Spleen (tissue), 11 donors: ENCODE results near the gene UROC1. TPM values are rescaled to one million over a fixed set of nuclear protein-coding genes. Genes with fewer than 3 reads are reported as not detected.

ENCODE experiments used
- DNase-seq: peaks from one replicate; pipeline ENCODE4 v3.0.0-alpha.2; 2020
- H3K27ac ChIP-seq, 8 donors: fragments of 200-600 bp; sonication (generic) in 7 of 8; 1 replicate in 4 of 8; 2 replicates in 4 of 8; pipeline versions ENCODE4 v1.5.0 to v1.8.0; 2016 to 2021; ENCODE audit warnings: inconsistent platforms in 4 of 8, mild to moderate bottlenecking in 4 of 8, moderate library complexity in 1 of 8
- H3K27me3 ChIP-seq, 7 donors: fragments of 200-600 bp; sonication (generic) in 6 of 7; replicated peaks in 1 of 7; 1 replicate in 4 of 7; 2 replicates in 3 of 7; pipeline versions ENCODE4 v1.5.0 to v1.8.0; 2016 to 2021; ENCODE audit warnings: inconsistent platforms in 3 of 7, mild to moderate bottlenecking in 1 of 7
- H3K36me3 ChIP-seq, 6 donors: fragments of 200-600 bp; sonication (generic) in 5 of 6; 1 replicate in 4 of 6; 2 replicates in 2 of 6; pipeline versions ENCODE4 v1.5.0 to v1.8.0; 2016 to 2021; ENCODE audit warnings: inconsistent platforms in 2 of 6
- H3K4me1 ChIP-seq, 6 donors: fragments of 200-600 bp; sonication (generic) in 5 of 6; 1 replicate in 3 of 6; 2 replicates in 3 of 6; pipeline versions ENCODE4 v1.5.0 to v1.8.0; 2016 to 2021; ENCODE audit warnings: inconsistent platforms in 3 of 6
- H3K4me3 ChIP-seq, 8 donors: fragments of 200-600 bp; sonication (generic) in 7 of 8; 1 replicate in 4 of 8; 2 replicates in 4 of 8; pipeline versions ENCODE4 v1.5.0 to v1.8.0; 2016 to 2021; ENCODE audit warnings: inconsistent platforms in 4 of 8, mild to moderate bottlenecking in 4 of 8, moderate library complexity in 2 of 8
- H3K9me3 ChIP-seq, 8 donors: fragments of 200-600 bp; sonication (generic) in 7 of 8; 1 replicate in 4 of 8; 2 replicates in 4 of 8; pipeline versions ENCODE4 v1.5.0 to v1.8.0; 2016 to 2021; ENCODE audit warnings: inconsistent platforms in 4 of 8
- POLR2A ChIP-seq, 3 donors: fragments of 450-650 bp; IDR thresholded peaks; one replicate each; pipeline ENCODE4 v1.5.1; 2017; ENCODE audit warnings: antibody characterized with exemption in 3 of 3, mild to moderate bottlenecking in 1 of 3
- POLR2AphosphoS5 ChIP-seq, 3 donors: sonication (generic); formaldehyde crosslinking; IDR thresholded peaks; one replicate each; pipeline ENCODE4 v1.5.1; 2017; ENCODE audit warnings: antibody characterized with exemption in 3 of 3
- WGBS, 5 donors: extraction: QIAGEN DNeasy Blood & Tissue Kit in 3 of 5; methylation state at CpG; one replicate each; pipeline versions ENCODE4 v1.1.5 to v1.1.7; 2013 to 2018; 5-methylcytosine and 5-hydroxymethylcytosine counted together
- intact Hi-C: fragments of 100-400 bp; cut with DNase I; formaldehyde crosslinking; loops from one replicate; pipeline ENCODE4 v1.15.0; 2023; ENCODE audit warnings: low total_unique reads
- polyA plus RNA-seq, 3 donors: library from polyadenylated mRNA; stranded (reverse); fragments of 200-250 nt; gene quantifications; one replicate each; pipeline ENCODE4 v1.2.1, GENCODE V29; 2013
- total RNA-seq, 7 donors: library from RNA; depleted of rRNA in 3 of 7; stranded (reverse); fragments of >200 nt in 3 of 7; fragmentation: NEBNext Ultra II Directional in 4 of 7; extraction: Animal tissue kit (Norgen Biotek cat#: 25700) in 4 of 7; gene quantifications; one replicate each; pipeline versions ENCODE4 v1.1.0 to v1.2.1, GENCODE V29; 2016 to 2021
- TF ChIP-seq, protein P1 (sequence below), 11 experiments: fragments of 200-600 bp in 7 of 11; fragments of 450-650 bp in 4 of 11; sonication (generic) in 4 of 11; IDR thresholded peaks in 8 of 11; conservative IDR thresholded peaks in 3 of 11; 1 replicate in 7 of 11; 2 replicates in 4 of 11; pipeline versions ENCODE4 v1.4.0 to v1.8.0; 2016 to 2021; ENCODE audit warnings: antibody characterized with exemption in 11 of 11, inconsistent platforms in 4 of 11, mild to moderate bottlenecking in 1 of 11
- donor health status: healthy with polysubstance abuse.
- donor health status: DM: no; HTN: no; CAD: no; lungs with moderate emphysema.
- donor health status: DM: no; HTN: no; CAD: no.
- donor health status: Bipolar disorder and iron deficiency.
- donor health status: healthy.
- donor health status: DM: no; HTN: no; CAD: no.
- donor health status: DM: yes; HTN: yes; CAD: no.

Gene UROC1
- total and polyA plus RNA-seq, 10 donors = 0.02 to 0.16 (median 0.03) TPM; not detected in 6

DNA sequence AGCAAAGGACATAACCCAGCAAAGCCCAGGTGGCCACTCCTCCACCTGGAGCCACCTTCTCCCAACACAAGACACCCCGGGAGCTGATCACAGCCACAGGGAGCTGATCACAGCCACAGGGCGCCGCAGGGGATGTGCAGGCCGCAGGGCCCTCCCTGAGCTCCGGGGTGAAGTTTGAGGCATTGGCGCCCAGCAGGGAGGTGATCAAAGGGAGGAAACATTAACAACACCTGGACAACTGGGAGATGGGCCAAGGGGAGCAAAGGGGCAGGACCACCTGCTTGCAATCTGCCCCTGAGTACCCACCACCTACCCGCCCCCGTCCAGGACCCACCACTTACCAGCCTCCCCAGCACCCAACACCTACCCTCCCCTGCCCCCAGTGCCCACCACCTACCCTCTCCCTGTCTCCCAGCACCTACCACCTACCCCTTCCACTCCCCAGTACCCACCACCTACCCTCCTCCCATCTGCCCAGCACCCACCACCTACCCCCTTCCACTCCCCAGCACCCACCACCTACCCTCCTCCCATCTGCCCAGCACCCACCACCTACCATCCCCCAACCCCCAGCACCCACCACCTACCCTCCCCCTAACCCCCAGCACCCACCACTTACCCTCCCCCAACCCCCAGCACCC is 2.4 kb downstream of the UROC1 start:
- Histone ChIP-seq H3K9me3 (no peaks in the 10 kb centered on the region), H3K27ac (no peak overlapping the region), H3K4me1 (no peaks in the 10 kb centered on the region), H3K27me3 (peaks cover 0 to 17% (median 0%) of the 10 kb centered on the region in 7 donors), H3K36me3 (no peaks in the 10 kb centered on the region), H3K4me3 (no peak overlapping the region)
- intact Hi-C loops = no loop called here
- no peak for TF ChIP-seq POLR2A (IDR thresholded peaks at IDR 0.05)
- TF ChIP-seq, protein P1, sequence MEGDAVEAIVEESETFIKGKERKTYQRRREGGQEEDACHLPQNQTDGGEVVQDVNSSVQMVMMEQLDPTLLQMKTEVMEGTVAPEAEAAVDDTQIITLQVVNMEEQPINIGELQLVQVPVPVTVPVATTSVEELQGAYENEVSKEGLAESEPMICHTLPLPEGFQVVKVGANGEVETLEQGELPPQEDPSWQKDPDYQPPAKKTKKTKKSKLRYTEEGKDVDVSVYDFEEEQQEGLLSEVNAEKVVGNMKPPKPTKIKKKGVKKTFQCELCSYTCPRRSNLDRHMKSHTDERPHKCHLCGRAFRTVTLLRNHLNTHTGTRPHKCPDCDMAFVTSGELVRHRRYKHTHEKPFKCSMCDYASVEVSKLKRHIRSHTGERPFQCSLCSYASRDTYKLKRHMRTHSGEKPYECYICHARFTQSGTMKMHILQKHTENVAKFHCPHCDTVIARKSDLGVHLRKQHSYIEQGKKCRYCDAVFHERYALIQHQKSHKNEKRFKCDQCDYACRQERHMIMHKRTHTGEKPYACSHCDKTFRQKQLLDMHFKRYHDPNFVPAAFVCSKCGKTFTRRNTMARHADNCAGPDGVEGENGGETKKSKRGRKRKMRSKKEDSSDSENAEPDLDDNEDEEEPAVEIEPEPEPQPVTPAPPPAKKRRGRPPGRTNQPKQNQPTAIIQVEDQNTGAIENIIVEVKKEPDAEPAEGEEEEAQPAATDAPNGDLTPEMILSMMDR (IDR thresholded peaks at IDR 0.05 in 8 of 11, conservative IDR thresholded peaks at IDR 0.05 in 3 of 11) = no peak
- TF ChIP-seq POLR2AphosphoS5 (IDR thresholded peaks at IDR 0.05) = no peak
- peak; percentile 67 for DNase-seq
- WGBS, 5 donors = 84 to 95% (median 89%) methylated on average over 7 to 8 of the region's 8 CpGs

GRCh38 chr3:126514161-126514560 is 3.4 kb downstream of the UROC1 start:
- Histone ChIP-seq H3K9me3 (no peaks in the 10 kb centered on the region), H3K27me3 (peaks cover 0 to 17% (median 0%) of the 10 kb centered on the region in 7 donors), H3K27ac (no peak overlapping the region), H3K4me1 (no peaks in the 10 kb centered on the region), H3K4me3 (no peak overlapping the region), H3K36me3 (no peaks in the 10 kb centered on the region)
- DNase-seq = peak; percentile 54
- intact Hi-C loops = no loop called here
- WGBS, 5 donors = 90 to 92% (median 91%) methylated on average over 11 of the region's 11 CpGs
- TF ChIP-seq, protein P1 (IDR thresholded peaks at IDR 0.05 in 8 of 11, conservative IDR thresholded peaks at IDR 0.05 in 3 of 11) = no peak
- TF ChIP-seq POLR2A (IDR thresholded peaks at IDR 0.05) (no peak), POLR2AphosphoS5 (IDR thresholded peaks at IDR 0.05) (no peak)

- DNase-seq = peak; percentile 70
- intact Hi-C loops = no loop called here
- no peak for TF ChIP-seq POLR2AphosphoS5 (IDR thresholded peaks at IDR 0.05)
- no peak for TF ChIP-seq POLR2A (IDR thresholded peaks at IDR 0.05)
- TF ChIP-seq, protein P1 (IDR thresholded peaks at IDR 0.05 in 8 of 11, conservative IDR thresholded peaks at IDR 0.05 in 3 of 11) = no peak
- H3K36me3 ChIP-seq = no peaks in the 10 kb centered on the region
- no peaks in the 10 kb centered on the region for H3K9me3 ChIP-seq
- no peak overlapping the region for H3K27ac ChIP-seq
- H3K4me1 ChIP-seq = no peaks in the 10 kb centered on the region
- H3K4me3 ChIP-seq = no peak overlapping the region
- 71 to 88% (median 85%) methylated on average over 9 to 12 of the region's 12 CpGs for WGBS, 5 donors
- H3K27me3 ChIP-seq = peaks cover 0 to 8% (median 0%) of the 10 kb centered on the region in 7 donors
Measured at GRCh38 chr3:126512916-126513650, 4.5 kb downstream of the UROC1 start.

DNA sequence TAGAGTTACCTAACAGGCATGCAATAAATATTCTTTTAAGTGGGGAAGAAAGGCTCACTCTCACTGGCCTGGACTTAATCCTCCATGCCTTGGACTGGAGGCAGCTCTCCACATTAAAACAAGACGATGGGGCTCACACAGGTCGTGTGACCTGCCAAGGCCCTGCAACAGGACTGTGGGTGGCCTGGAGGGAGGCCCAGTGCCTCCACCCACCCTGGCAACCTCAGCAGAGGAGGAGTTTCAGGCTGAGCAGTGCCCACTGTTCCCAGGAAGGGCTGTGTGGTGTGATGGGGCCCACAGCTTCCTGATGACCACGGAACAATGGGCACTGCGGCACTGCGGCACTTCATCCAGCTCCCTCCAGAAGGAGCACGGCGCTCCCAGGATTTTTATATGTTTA is 5.5 kb downstream of the UROC1 start:
- WGBS, 5 donors = 72 to 85% (median 78%) methylated on average over 7 of the region's 7 CpGs
- H3K4me3 ChIP-seq = no peak overlapping the region
- DNase-seq = peak; percentile 53
- H3K9me3 ChIP-seq = no peaks in the 10 kb centered on the region
- TF ChIP-seq, protein P1 (IDR thresholded peaks at IDR 0.05 in 8 of 11, conservative IDR thresholded peaks at IDR 0.05 in 3 of 11) = no peak
- no peak for TF ChIP-seq POLR2A (IDR thresholded peaks at IDR 0.05)
- TF ChIP-seq POLR2AphosphoS5 (IDR thresholded peaks at IDR 0.05) = no peak
- H3K36me3 ChIP-seq = no peaks in the 10 kb centered on the region
- H3K27ac ChIP-seq = no peak overlapping the region
- H3K4me1 ChIP-seq = no peaks in the 10 kb centered on the region
- intact Hi-C loops = no loop called here
- no peaks in the 10 kb centered on the region for H3K27me3 ChIP-seq
